GM12874 (cell line): ENCODE measurements around the gene SMIM36.

ENCODE experiments used
- CTCF ChIP-seq: IDR thresholded peaks from 2 replicates; pipeline ENCODE4 v1.5.1; 2011; ENCODE audit warnings: low read depth, mild to moderate bottlenecking, control low read depth, low read length, moderate library complexity; ENCODE audit not compliant: insufficient read depth

The SMIM36 gene

GRCh38 chr17:55409030-55409800 is 102.0 kb downstream of the SMIM36 start:
- no peak for TF ChIP-seq CTCF

- TF ChIP-seq CTCF = no peak
Measured at GRCh38 chr17:55407641-55408566, 103.3 kb downstream of the SMIM36 start.

DNA sequence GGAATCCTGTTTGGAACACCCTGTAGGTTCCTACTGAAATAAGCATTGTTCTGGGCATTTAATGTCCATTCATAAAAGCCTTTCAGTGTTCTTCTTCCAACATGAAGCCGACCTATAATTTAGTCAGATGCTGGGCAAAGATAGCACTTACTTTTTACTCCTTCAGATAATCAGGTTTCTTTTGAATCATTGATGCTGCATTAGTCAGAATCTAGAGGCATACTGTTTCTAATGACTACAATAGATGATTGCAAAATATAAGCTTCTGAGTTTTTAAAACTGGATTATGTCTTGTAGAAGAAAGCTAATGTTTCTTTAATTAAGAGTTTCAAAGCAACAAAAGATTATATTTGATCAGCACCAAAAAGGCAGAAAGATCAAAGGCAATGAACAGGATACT is 105.7 kb downstream of the SMIM36 start:
- no peak for TF ChIP-seq CTCF

- TF ChIP-seq CTCF = no peak
Measured at GRCh38 chr17:55402374-55402773, 108.9 kb downstream of the SMIM36 start.
